HepG2 (cell line): ENCODE results near the gene RBM11. TPM values are rescaled to one million over a fixed set of nuclear protein-coding genes. Genes with fewer than 3 reads are reported as not detected.

Experiments used
- ATAC-seq: fragments of 200-7000 bp; cut with Tn5 transposase; 3 replicates; pipeline ENCODE4 v1.9.1; 2020; ENCODE audit warnings: mild to moderate bottlenecking, moderate library complexity
- Bru-seq: library from RNA; stranded (reverse); fragments of 400-500 nt; gene quantifications from one replicate; lab custom pipeline; 2021; lab: Mats Ljungman, UMichigan
- BruChase-seq, 2 experiments: library from RNA; stranded (reverse); fragments of 400-500 nt; gene quantifications; one replicate each; lab custom pipeline; 2021; lab: Mats Ljungman, UMichigan
- BruUV-seq: library from RNA; stranded (reverse); fragments of 400-500 nt; replicated peaks from 2 replicates; lab custom pipeline; 2021; lab: Mats Ljungman, UMichigan
- CTCF ChIA-PET: fragments of 300-600 bp; formaldehyde crosslinking; extraction: SDS; loops from one replicate; lab custom pipeline; 2021; ENCODE audit warnings: low total read pairs, inconsistent platforms, low intra/inter-chr PET ratio; lab: Yijun Ruan, JAX
- POLR2A ChIA-PET: fragments of 350-600 bp; sonication (Branson Sonifier 250); formaldehyde crosslinking; loops from one replicate; lab custom pipeline; 2020; ENCODE audit warnings: antibody characterized with exemption, inconsistent platforms; lab: Yijun Ruan, JAX
- DNase-seq: peaks from one replicate; pipeline ENCODE4 v3.0.0-alpha.2; 2015; ENCODE audit warnings: low spot score
- FAIRE-seq: peaks from 3 replicates; lab custom pipeline; 2011; peaks lifted over from hg19 to GRCh38; lab: Jason Lieb, UNC
- H2AFZ ChIP-seq: one replicate; pipeline ENCODE4 v1.6.1; 2011; ENCODE audit warnings: low read length, inconsistent platforms
- H3K27ac ChIP-seq: fragments of 300-600 bp; 3 replicates; pipeline ENCODE4 v1.8.0; 2011; ENCODE audit warnings: mixed run types, mild to moderate bottlenecking, mixed read lengths, low read length, inconsistent platforms; ENCODE audit not compliant: insufficient read depth; ENCODE audit errors: extremely low read length
- H3K27me3 ChIP-seq, 2 experiments: fragments of 200-600 bp in 1 of 2; 2 replicates in 1 of 2; 3 replicates in 1 of 2; pipeline versions ENCODE4 v1.6.0 to v1.8.0; 2011; ENCODE audit warnings: low read length in 2 of 2, mild to moderate bottlenecking in 2 of 2, moderate library complexity in 2 of 2, inconsistent platforms in 1 of 2; ENCODE audit not compliant: insufficient read depth in 2 of 2, control insufficient read depth in 1 of 2
- H3K36me3 ChIP-seq, 2 experiments: fragments of 200-600 bp in 1 of 2; replicated peaks in 1 of 2; 2 replicates in 1 of 2; 3 replicates in 1 of 2; pipeline versions ENCODE4 v1.5.1 to v1.8.0; 2011; ENCODE audit warnings: low read length in 2 of 2, inconsistent platforms in 1 of 2; ENCODE audit not compliant: insufficient read depth in 2 of 2, control insufficient read depth in 1 of 2
- H3K4me1 ChIP-seq: 2 replicates; pipeline ENCODE4 v1.5.1; 2012; ENCODE audit warnings: low read length, inconsistent platforms; ENCODE audit not compliant: insufficient read depth
- H3K4me2 ChIP-seq: 2 replicates; pipeline ENCODE4 v1.6.0; 2011; ENCODE audit warnings: low read depth, low read length, inconsistent platforms
- H3K4me3 ChIP-seq, 3 experiments: fragments of 200-600 bp in 1 of 3; sonication (generic), shearing (Covaris generic) in 1 of 3; replicated peaks in 1 of 3; 2 replicates each; pipeline ENCODE4 v1.5.1; 2011 to 2016; ENCODE audit warnings: low read length in 3 of 3, inconsistent platforms in 2 of 3, low read depth in 2 of 3, mild to moderate bottlenecking in 2 of 3, control low read depth in 1 of 3, mixed read lengths in 1 of 3; ENCODE audit not compliant: insufficient read depth in 1 of 3
- H3K79me2 ChIP-seq: one replicate; pipeline ENCODE4 v1.6.1; 2011; ENCODE audit warnings: low read length, inconsistent platforms; ENCODE audit not compliant: insufficient read depth
- H3K9ac ChIP-seq: 2 replicates; pipeline ENCODE4 v1.6.0; 2011; ENCODE audit warnings: mild to moderate bottlenecking, low read depth, low read length, inconsistent platforms; ENCODE audit not compliant: insufficient read depth
- H3K9me3 ChIP-seq: 2 replicates; pipeline ENCODE4 v1.5.1; 2012; ENCODE audit warnings: mild to moderate bottlenecking, low read length
- H4K20me1 ChIP-seq: 2 replicates; pipeline ENCODE4 v1.6.0; 2011; ENCODE audit warnings: inconsistent platforms, mild to moderate bottlenecking, low read length, moderate library complexity; ENCODE audit not compliant: insufficient read depth
- HNRNPLL ChIP-seq: fragments of 200-400 bp; formaldehyde crosslinking; IDR thresholded peaks from 2 replicates; pipeline ENCODE4 v1.6.1; 2017; ENCODE audit warnings: mild to moderate bottlenecking, low read depth, low read length; ENCODE audit not compliant: poor library complexity, severe bottlenecking
- SP1 ChIP-seq, 2 experiments: fragments of 450-650 bp in 1 of 2; sonication (generic) in 1 of 2; formaldehyde crosslinking in 1 of 2; IDR thresholded peaks; 2 replicates each; pipeline versions ENCODE4 v1.4.0 to v1.6.1; 2016 to 2020; ENCODE audit warnings: missing genetic modification reagents in 1 of 2
- ZBTB14 ChIP-seq: sonication (generic); formaldehyde crosslinking; IDR thresholded peaks from 2 replicates; pipeline ENCODE4 v1.4.0; 2020; ENCODE audit warnings: missing genetic modification reagents
- WGBS: methylation state at CpG from one replicate; pipeline ENCODE4 v1.1.6; 2017; ENCODE audit warnings: low lambda C conversion rate; 5-methylcytosine and 5-hydroxymethylcytosine counted together
- in situ Hi-C: cut with HindIII; loops from 2 replicates; pipeline ENCODE4 v1.10.0; 2017; ENCODE audit warnings: low pct_unique_long_range_greater_than_20kb; ENCODE audit not compliant: extremely low pct_ligation_motif_present
- intact Hi-C: fragments of 100-400 bp; cut with micrococcal nuclease; formaldehyde crosslinking; loops from one replicate; pipeline ENCODE4 v1.10.0; 2022; ENCODE audit not compliant: unreplicated experiment
- long read RNA-seq, 2 experiments: library from RNA in 1 of 2; library from polyadenylated mRNA in 1 of 2; stranded (forward) in 1 of 2; unstranded in 1 of 2; transcript quantifications; one replicate each; pipeline ENCODE4 v2.0.0, GENCODE V29; 2019 to 2022
- polyA minus RNA-seq, 3 experiments: library from RNA; depleted of rRNA, polyadenylated mRNA; stranded (reverse); fragments of >200 nt; gene quantifications; 2 replicates each; pipeline ENCODE4 v1.2.3, GENCODE V29; 2011; ENCODE audit warnings: low replicate concordance in 1 of 3
- polyA plus RNA-seq, 8 experiments: library from polyadenylated mRNA; depleted of rRNA in 3 of 8; stranded (reverse) in 7 of 8; unstranded in 1 of 8; fragments of >200 nt; fragmentation: Illumina TruSeq in 4 of 8; extraction: Trizol in 4 of 8; gene quantifications; 2 replicates each; pipeline versions ENCODE4 v1.2.1 to v1.2.3, GENCODE V29; 2011 to 2016; ENCODE audit warnings: low read depth in 4 of 8, missing spikeins in 1 of 8, mixed read lengths in 1 of 8; ENCODE audit not compliant: insufficient read depth in 1 of 8
- total RNA-seq, 5 experiments: library from RNA; depleted of rRNA; stranded (reverse); fragments of >200 nt; fragmentation: Illumina TruSeq; extraction: Trizol; gene quantifications; 2 replicates each; pipeline ENCODE4 v1.2.3, GENCODE V29; 2016; ENCODE audit warnings: low read depth in 1 of 5
- TF ChIP-seq, protein P1 (sequence below), 2 experiments: sonication (generic) in 1 of 2; formaldehyde crosslinking in 1 of 2; IDR thresholded peaks; 2 replicates each; pipeline versions ENCODE4 v1.4.0 to v1.6.1; 2016 to 2020; ENCODE audit warnings: borderline replicate concordance in 1 of 2, low read depth in 1 of 2, mild to moderate bottlenecking in 1 of 2, missing genetic modification reagents in 1 of 2

The RBM11 gene
- total RNA-seq (2016; rRNA removed; fragmentation: Illumina TruSeq; extraction: Trizol), result 0.24 TPM in 1 of 2 replicates, not detected in the other
- total RNA-seq (2016; cell fraction: cytosol; rRNA removed; fragmentation: Illumina TruSeq; extraction: Trizol; ENCODE audit: low read depth), result not detected in 2 replicates
- total RNA-seq (2016; cell fraction: insoluble cytoplasmic fraction; rRNA removed; fragmentation: Illumina TruSeq; extraction: Trizol), result not detected in 2 replicates
- total RNA-seq (2016; cell fraction: membrane; rRNA removed; fragmentation: Illumina TruSeq; extraction: Trizol), result not detected in 2 replicates
- not detected in 2 replicates for total RNA-seq (2016; cell fraction: nucleus; rRNA removed; fragmentation: Illumina TruSeq; extraction: Trizol)
- 0.14 and 0.26 TPM in 2 replicates for polyA plus RNA-seq (2011; rRNA removed)
- polyA plus RNA-seq (2011; cell fraction: cytosol; rRNA removed), result 0.04 and 0.16 TPM in 2 replicates
- polyA plus RNA-seq (2011; cell fraction: nucleus; rRNA removed), result 0.42 TPM in 1 of 2 replicates, not detected in the other
- 0.09 TPM in 1 of 2 replicates, not detected in the other for polyA plus RNA-seq (2012)
- not detected in 2 replicates for polyA plus RNA-seq (2016; cell fraction: cytosol; fragmentation: Illumina TruSeq; extraction: Trizol; ENCODE audit: low read depth)
- polyA plus RNA-seq (2016; cell fraction: insoluble cytoplasmic fraction; fragmentation: Illumina TruSeq; extraction: Trizol; ENCODE audit: low read depth), result not detected in 2 replicates
- not detected in 2 replicates for polyA plus RNA-seq (2016; cell fraction: membrane; fragmentation: Illumina TruSeq; extraction: Trizol; ENCODE audit: low read depth)
- polyA plus RNA-seq (2016; cell fraction: nucleus; fragmentation: Illumina TruSeq; extraction: Trizol; ENCODE audit: insufficient read depth, low read depth), result not detected in 2 replicates
- polyA minus RNA-seq (2011; rRNA and poly(A)+ RNA removed; ENCODE audit: low replicate concordance), result not detected in 2 replicates
- polyA minus RNA-seq (2011; cell fraction: cytosol; rRNA and poly(A)+ RNA removed), result not detected in 2 replicates
- polyA minus RNA-seq (2011; cell fraction: nucleus; rRNA and poly(A)+ RNA removed), result 0.90 TPM in 1 of 2 replicates, not detected in the other
- Bru-seq, nascent RNA, result percentile 18 among the genes with signal in this experiment
- percentile 22 among the genes with signal in this experiment for BruChase-seq, experiment 1, labeled RNA remaining after a 6-hour chase
- percentile 20 among the genes with signal in this experiment for BruChase-seq, experiment 2, labeled RNA remaining after a 2-hour chase
- long read RNA-seq, experiment 1, result 0 reads
- long read RNA-seq, experiment 2, result 0 reads

GRCh38 chr21:14215971-14216641, at the start of gene RBM11:
RBM11 (plus strand) TSS chr21:14216157; CDS start chr21:14216187, 30 bp downstream.
- Histone ChIP-seq H3K4me3 (peak within 1 kb of the TSS; percentile 45 to 68 (median 64); a peak in 5 of 6 replicates), H3K9ac (no peak within 1 kb of the TSS), H3K36me3 (no peaks in the 10 kb centered on the region), H2AFZ (peak within 1 kb of the TSS; percentile 42), H3K9me3 (no peaks in the 10 kb centered on the region), H3K4me2 (peak within 1 kb of the TSS; percentile 62), H4K20me1 (no peaks in the 10 kb centered on the region), H3K4me1 (no peaks in the 10 kb centered on the region), H3K79me2 (no peaks in the 10 kb centered on the region), H3K27ac (no peak within 1 kb of the TSS), H3K27me3 (no peaks in the 10 kb centered on the region)
- intact Hi-C loops, result no loop called here
- in situ Hi-C loops, result no loop called here
- WGBS, result 31% methylated on average over 34 of the region's 55 CpGs
- ChIA-PET POLR2A (no interaction called here), CTCF (no interaction called here)
- no TSS peak for BruUV-seq
- DNase-seq, result peak; percentile 5
- ATAC-seq, result peak; percentile 99
- TF ChIP-seq, protein P1, sequence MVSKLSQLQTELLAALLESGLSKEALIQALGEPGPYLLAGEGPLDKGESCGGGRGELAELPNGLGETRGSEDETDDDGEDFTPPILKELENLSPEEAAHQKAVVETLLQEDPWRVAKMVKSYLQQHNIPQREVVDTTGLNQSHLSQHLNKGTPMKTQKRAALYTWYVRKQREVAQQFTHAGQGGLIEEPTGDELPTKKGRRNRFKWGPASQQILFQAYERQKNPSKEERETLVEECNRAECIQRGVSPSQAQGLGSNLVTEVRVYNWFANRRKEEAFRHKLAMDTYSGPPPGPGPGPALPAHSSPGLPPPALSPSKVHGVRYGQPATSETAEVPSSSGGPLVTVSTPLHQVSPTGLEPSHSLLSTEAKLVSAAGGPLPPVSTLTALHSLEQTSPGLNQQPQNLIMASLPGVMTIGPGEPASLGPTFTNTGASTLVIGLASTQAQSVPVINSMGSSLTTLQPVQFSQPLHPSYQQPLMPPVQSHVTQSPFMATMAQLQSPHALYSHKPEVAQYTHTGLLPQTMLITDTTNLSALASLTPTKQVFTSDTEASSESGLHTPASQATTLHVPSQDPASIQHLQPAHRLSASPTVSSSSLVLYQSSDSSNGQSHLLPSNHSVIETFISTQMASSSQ (IDR thresholded peaks at IDR 0.05; ENCODE audit: low read depth), result no peak
- TF ChIP-seq, protein P1 (CRISPR knock-in tag; IDR thresholded peaks at IDR 0.05; ENCODE audit: borderline replicate concordance), result no peak
- TF ChIP-seq ZBTB14 (CRISPR knock-in tag), result peak; percentile 39; the same call in 1 of the 2 replicates
- peak; percentile 54 for TF ChIP-seq HNRNPLL
- no peak for TF ChIP-seq SP1 (IDR thresholded peaks at IDR 0.05)
- TF ChIP-seq SP1 (CRISPR knock-in tag; IDR thresholded peaks at IDR 0.05), result peak; percentile 23; the same call in 1 of the 2 replicates
- no peak for FAIRE-seq
